Transverse colon (tissue), 3 donors: ENCODE measurements around the gene EPC2.

ENCODE experiments used
- CTCF ChIP-seq, 5 experiments: fragments of 200-600 bp in 3 of 5; fragments of 450-650 bp in 2 of 5; sonication (generic) in 3 of 5; IDR thresholded peaks; 1 replicate in 2 of 5; 2 replicates in 3 of 5; pipeline ENCODE4 v1.5.1; 2016 to 2017; ENCODE audit warnings: antibody characterized with exemption in 5 of 5, inconsistent platforms in 3 of 5, mild to moderate bottlenecking in 2 of 5, moderate library complexity in 1 of 5
- POLR2A ChIP-seq: fragments of 450-650 bp; IDR thresholded peaks from one replicate; pipeline ENCODE4 v1.6.1; 2016; ENCODE audit warnings: antibody characterized with exemption, mild to moderate bottlenecking, moderate library complexity

DNA sequence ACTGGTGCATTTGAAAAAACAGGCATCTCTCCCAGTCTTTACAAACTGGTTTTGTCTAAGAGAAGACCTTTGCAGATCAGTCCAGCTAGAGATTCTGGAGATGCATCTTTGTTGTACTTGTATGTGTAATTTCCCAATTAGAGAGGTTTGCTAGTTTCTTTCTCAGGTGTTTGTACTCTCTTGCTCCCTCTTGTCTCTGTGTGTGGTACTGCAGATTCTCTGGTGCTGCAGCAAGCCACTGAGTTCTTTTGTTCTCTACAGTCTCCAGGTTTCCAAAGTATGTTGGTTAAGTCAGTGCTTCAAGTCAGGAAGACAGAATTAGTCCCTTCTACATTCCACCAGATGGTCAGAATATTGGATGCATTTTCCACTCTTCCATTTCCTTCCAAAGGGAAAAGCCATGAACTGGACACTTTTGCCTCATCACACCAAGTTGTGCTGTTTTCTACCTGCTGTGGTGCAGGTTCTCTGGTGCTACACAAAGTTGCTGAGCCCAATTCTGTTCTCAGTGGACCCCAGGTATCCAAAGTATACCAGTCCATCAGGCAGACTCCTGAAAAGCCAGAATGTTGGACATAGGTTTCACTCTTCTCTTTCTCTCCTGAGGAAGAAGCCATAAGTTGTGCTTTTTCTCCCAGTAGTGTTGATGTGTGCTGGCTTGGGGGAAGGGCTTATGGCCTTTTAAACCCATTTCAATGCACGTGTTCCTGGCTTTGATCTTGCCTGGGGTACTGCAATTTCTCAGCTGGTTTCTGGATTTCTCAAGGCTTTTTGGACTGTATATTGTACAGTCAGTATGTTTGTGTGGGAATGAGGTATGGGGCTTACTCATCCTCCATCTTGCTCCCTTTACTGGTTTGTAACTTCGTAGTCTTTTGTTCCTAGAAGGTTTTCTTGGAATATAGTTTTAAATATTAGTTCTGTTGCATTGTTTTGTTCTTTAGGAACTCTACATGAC lies 29.8 kb downstream of the EPC2 start:
- TF ChIP-seq CTCF (IDR thresholded peaks at IDR 0.05) = peak; percentile 23 to 56 (median 33)
- no peak for TF ChIP-seq POLR2A
